Stomach (tissue), 4 donors: Measurements from ENCODE around the gene SPATS1.

Source experiments
- CTCF ChIP-seq, 7 experiments: fragments of 450-650 bp in 4 of 7; fragments of 200-600 bp in 3 of 7; sonication (generic) in 3 of 7; IDR thresholded peaks; one replicate each; pipeline ENCODE4 v1.5.1; 2016 to 2019; ENCODE audit warnings: antibody characterized with exemption in 7 of 7, control low read depth in 2 of 7, mild to moderate bottlenecking in 1 of 7
- POLR2A ChIP-seq, 4 donors: fragments of 450-650 bp; IDR thresholded peaks; one replicate each; pipeline ENCODE4 v1.6.1; 2016; ENCODE audit warnings: antibody characterized with exemption in 4 of 4, control low read depth in 2 of 4, mild to moderate bottlenecking in 1 of 4, moderate library complexity in 1 of 4
- POLR2AphosphoS5 ChIP-seq, 3 donors: sonication (generic); formaldehyde crosslinking; IDR thresholded peaks; one replicate each; pipeline ENCODE4 v1.6.1; 2016; ENCODE audit warnings: antibody characterized with exemption in 3 of 3

- TF ChIP-seq POLR2AphosphoS5 (IDR thresholded peaks at IDR 0.05) (no peak), CTCF (IDR thresholded peaks at IDR 0.05) (no peak), POLR2A (IDR thresholded peaks at IDR 0.05) (no peak)
These were observed 31.1 kb upstream of the SPATS1 start for GRCh38 chr6:44311304-44311703.
